Measurements from ENCODE around the gene SPHKAP.

DNA sequence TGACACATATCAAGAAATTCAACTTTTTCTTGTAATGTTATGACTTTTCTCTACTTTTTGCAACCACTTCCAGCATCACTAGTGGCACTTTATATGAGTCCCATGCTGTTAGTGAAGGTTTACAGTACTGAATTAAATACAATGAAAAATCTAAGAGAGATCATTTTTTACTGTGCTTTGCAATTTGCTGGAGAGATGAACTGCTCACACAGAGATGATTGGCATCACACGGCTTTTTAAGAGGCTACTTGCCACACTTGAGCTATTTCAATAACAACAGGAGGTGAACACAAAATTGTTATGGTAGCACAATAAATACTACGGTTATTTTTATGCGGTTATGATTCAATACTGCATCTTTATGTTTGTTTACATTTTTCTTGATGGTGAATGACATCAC, 221.2 kb downstream of the SPHKAP start:
- TF ChIP-seq, protein P1, sequence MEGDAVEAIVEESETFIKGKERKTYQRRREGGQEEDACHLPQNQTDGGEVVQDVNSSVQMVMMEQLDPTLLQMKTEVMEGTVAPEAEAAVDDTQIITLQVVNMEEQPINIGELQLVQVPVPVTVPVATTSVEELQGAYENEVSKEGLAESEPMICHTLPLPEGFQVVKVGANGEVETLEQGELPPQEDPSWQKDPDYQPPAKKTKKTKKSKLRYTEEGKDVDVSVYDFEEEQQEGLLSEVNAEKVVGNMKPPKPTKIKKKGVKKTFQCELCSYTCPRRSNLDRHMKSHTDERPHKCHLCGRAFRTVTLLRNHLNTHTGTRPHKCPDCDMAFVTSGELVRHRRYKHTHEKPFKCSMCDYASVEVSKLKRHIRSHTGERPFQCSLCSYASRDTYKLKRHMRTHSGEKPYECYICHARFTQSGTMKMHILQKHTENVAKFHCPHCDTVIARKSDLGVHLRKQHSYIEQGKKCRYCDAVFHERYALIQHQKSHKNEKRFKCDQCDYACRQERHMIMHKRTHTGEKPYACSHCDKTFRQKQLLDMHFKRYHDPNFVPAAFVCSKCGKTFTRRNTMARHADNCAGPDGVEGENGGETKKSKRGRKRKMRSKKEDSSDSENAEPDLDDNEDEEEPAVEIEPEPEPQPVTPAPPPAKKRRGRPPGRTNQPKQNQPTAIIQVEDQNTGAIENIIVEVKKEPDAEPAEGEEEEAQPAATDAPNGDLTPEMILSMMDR (IDR thresholded peaks at IDR 0.05): no peak
- TF ChIP-seq POLR2A (IDR thresholded peaks at IDR 0.05): no peak
- no peak for TF ChIP-seq EP300 (IDR thresholded peaks at IDR 0.05)
